Skeletal muscle cell (primary cell): ENCODE measurements around the gene MDC1.
"Not testable (repeated sequence)": the region's sequence is repeated elsewhere in the genome, so short reads cannot be mapped to it uniquely, and the experiment has no call there.

ENCODE experiments used
- DNase-seq: peaks from one replicate; pipeline ENCODE4 v3.0.0-alpha.2; 2010; ENCODE audit warnings: low read depth
- H3K4me3 ChIP-seq: 2 replicates; pipeline ENCODE4 v1.5.1; 2011; ENCODE audit warnings: low read depth, mild to moderate bottlenecking, control low read depth, low read length, moderate library complexity

MDC1 gene

GRCh38 chr6:30684386-30685156 lies 32.5 kb downstream of the MDC1 start:
- no peak for DNase-seq
- peak overlapping the region; percentile 90 for H3K4me3 ChIP-seq

DNA sequence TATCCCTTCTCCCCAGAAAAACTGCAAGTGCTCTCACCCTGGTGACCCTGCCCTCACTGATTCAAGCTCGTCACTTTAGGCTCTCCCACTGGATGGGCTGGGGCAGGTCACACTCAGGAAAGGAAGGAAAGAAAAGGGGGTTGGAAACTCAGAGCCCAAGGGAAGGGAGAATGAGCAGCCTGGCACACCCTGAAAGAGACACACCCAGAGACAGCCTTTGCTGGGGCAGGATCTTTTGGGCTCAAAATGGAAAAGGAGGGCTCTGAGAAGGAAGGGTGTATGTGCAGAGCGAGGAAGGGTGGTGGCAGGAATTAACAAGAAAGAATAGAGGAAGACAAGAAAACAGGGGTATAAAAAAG lies 33.1 kb downstream of the MDC1 start:
- no peak for DNase-seq
- H3K4me3 ChIP-seq, result peak overlapping the region; percentile 90

DNA sequence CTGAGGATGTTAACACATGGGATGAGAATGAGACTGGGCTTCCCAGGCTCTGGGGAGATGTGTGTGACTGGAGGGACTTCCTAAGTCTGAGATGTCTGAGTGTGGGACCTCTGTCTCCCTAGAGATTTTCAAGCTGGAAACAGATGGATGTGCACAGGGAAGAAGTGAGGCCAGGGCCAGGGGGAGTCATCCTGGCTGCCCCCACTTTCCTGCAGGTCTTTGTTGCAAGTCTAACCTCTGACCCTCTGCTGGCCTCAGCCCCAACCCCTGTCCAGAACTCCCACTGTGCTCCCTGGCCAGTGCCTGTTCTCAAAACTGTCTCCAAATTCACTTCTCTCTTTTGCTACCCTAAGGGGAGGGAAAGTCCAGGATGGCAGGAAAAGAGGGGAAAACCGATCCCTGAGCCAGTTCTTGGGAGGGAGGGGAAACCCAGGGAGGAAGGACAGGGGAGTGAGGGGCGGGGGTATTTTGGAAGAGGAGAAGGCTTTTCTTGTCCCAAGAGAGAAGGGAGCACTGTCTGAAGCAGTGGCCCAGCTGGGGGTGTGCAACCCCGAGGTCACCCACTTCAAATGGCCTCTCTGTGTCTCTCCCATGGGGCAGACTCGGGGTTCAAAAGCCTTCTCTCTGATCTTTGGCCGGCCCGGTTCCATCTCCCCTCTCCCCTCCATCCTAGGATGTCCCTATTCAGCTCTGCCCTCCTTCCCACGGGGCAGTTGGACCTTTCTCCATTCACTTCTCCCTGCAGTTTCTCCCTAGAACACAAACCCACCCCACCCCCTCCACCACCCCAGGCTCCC lies 33.7 kb downstream of the MDC1 start:
- H3K4me3 ChIP-seq, result peak overlapping the region; percentile 90
- DNase-seq, result no peak

- peak; percentile 66 for DNase-seq
- peak overlapping the region; percentile 90 for H3K4me3 ChIP-seq
These were observed 34.7 kb downstream of the MDC1 start for GRCh38 chr6:30682143-30683117.

DNA sequence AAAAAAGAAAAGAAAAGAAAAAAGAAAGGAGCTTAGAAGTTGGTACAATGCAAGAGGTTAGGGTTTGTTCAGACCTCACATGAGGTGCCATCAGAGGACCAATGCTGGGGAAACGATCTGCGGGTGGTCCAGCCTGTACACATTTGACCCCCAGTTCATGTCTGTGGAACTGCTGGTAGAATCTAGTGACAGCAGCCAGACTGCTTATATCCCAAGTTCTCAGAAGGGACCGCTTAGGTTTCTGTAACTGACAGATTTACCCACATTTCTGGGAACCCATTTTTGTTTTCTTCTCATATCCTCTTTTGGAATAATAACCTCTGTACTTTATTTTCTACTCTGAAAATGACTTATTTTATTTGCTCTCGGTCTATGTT lies 35.3 kb downstream of the MDC1 start:
- peak overlapping the region; percentile 90 for H3K4me3 ChIP-seq
- DNase-seq, result no peak

DNA sequence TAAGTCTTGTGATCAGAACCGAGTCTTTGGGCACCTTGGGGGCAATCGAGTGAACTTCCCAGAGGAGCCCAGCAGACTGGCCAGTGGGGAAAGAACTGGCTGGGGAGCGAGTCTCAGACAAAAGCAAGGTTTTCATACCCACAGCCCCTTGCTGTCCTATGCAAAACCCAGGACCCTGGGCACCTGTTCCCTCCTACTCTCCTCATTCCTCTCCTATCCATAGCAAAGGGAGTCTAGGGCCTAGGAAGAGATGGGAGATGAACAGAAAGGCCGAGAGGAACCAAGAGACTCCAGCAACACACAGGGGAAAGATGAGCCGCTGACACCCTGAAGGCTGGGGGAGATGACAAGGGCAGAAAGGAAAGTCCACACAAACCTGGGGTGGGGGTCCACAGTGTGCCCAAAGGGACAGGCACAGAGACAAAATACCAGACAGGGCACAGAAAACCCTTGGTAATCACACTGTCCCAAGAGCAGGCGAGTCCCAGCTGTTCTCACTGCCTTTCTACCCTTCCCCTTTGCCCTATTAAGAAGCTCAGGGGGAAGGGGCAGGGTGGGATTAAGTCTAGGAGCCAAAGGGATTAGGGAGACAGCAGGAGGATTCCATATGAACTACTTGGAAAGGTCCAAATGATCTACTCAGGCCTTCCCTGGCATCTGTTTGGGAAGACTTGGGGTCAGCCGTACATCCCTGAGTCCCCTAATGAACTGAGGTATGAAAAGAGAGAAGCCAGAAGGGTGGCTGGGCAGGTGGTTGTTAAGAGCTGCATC lies 37.1 kb downstream of the MDC1 start:
- DNase-seq, result no peak
- H3K4me3 ChIP-seq, result peak overlapping the region; percentile 28

DNA sequence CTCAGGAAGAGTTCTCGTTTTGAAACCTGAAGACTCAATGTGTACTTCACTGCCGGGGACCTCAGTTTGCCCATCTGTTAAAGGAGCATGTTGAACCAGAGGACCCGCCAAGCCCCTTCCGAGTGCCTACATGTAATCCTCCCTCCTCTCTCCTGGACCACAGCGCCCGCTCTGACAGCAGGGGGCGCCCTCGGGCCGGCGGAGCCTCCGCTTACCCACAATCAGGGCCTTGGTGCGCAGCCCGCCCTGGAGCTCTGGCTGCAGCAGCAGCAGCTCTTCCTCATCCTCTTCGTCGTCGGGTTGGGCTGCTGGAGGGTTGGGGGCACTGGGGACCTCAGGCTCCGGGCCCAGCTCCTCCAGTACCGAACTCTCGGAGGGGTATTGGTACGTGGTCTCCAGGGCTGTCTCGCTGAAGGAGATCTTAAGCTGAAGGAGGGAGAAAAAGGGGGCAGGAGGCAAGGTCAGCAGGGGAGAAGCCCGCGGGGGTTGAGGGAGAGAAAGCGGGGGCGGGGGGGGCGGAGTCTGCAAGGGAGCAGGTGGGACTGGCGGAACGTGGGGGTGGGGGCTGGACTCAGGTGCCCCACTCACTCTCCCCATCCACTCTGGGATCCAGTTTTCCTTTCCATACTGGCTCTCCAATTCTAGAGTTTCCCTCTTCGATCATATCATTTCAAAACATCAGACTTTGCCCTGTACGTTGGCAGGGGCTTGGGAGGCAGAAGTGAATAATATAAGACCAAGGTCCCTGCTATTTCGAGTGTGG lies 37.9 kb downstream of the MDC1 start:
- DNase-seq, result no peak
- H3K4me3 ChIP-seq, result peak overlapping the region; percentile 28

DNA sequence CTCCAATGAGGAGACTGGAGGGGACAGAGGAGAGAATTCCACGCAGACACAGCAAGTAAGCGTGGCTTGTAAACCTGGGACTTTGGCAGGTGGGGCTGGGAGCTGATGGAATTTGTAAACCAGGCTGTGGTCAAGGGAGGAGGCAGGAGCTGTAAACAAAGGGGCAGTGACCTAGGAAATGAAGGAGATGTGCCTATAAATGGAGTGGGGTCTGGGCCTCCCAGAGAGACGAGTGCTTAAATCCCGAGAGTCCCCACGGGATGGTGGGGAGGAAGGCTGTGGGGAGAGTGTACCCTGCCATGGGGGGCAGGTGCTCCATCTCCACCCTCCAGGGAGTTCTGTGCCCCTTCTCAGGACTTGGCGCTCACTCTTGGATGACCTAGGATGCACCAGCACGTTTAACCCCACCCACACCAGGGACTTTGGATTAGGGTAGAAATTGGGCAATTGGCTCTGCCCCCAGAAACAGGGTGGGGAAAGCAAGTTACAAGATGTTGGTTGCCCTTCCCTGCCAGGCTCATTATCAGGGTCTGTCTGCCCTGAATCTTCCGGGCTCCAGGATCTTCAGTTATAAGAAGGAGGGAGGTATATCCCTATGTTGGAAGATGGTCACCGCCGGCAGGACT lies 40.3 kb downstream of the MDC1 start:
- H3K4me3 ChIP-seq, result no peak overlapping the region
- DNase-seq, result no peak

GRCh38 chr6:30672445-30673253 lies 44.4 kb downstream of the MDC1 start, which contains the start of gene DHX16:
TSS of gene DHX16 (minus strand) at chr6:30673006. CDS start at chr6:30672841, 165 bp downstream.
- peak; percentile 95 for DNase-seq
- peak within 1 kb of the TSS; percentile 99 for H3K4me3 ChIP-seq

GRCh38 chr6:30670760-30671527 lies 46.1 kb downstream of the MDC1 start:
- DNase-seq, result no peak
- H3K4me3 ChIP-seq, result no peak overlapping the region

DNA sequence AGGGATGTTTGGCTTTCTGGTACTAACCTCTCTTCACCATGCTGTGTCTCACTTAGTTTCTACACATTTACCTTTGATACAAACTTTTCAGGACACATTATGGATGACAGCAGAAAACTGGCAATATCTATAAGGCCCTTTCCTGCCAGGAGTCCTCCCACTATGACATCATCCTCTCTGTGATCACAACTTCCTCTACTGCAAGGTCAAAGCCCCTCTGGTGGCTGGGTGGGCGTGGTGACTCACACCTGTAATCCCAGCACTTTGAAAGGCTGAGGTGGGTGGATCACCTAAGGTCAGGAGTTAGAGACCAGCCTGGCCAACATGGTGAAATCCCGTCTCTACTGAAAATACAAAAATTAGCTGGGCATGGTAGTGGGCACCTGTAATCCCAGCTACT lies 50.8 kb downstream of the MDC1 start:
- DNase-seq, result not testable (repeated sequence)

DNA sequence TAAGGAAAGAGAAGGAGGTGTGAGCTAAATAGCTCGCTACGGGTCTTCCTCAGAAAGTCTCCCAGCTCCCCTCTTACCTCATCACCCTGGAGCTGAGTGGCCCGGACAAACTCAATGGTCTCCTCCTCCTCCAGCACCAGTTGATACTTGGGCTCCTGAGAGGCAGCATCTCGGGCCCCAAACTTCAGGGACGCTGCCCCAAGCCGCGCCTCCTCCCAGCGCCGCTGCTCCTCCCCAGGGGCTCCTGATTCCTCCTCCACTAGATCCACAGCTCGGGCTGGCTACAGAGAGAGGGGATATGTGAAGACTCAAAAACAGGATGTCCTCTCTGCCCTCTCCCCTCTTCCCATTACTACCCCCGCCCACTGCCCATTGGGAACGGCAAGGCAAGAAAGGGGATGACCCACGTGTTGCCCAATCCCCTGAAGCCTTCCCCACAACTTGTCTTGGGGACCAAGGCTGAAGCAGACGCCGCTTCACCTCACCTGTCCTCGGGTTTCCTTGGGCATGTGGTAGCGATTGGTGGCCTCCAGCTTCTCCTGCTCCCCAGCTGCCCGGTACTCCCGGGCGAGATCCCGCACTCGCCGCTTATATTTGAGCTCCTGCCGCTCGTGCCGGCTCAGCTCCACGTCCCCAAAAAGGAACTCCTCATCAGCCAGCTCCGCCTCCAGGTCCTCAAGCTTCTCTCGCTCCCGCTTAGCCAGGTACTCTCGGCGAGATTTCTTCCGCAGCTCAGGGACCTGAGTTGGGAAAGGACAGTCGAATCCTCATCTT lies 51.9 kb downstream of the MDC1 start:
- no peak for DNase-seq
- no peak overlapping the region for H3K4me3 ChIP-seq

More for the DNA sequence above, 50.8 kb downstream of the MDC1 start:
- H3K4me3 ChIP-seq, result not testable (repeated sequence)

DNA sequence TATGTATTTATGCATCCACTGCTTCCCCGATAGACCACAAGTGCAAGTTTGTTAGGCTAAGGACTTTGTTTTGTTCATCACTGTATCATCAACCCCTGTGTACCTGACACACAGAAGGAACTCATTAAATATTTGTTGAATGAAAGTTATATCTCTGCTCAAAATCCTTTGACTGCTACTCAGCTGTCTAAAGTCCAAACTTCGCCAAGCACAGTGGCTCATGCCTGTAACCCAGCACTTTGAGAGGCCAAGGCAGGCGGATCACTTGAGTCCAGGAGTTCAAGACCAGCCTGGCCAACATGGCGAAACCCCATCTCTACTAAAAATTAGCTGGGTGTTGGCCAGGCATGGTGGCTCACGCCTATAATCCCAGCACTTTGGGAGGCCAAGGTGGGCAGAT lies 59.2 kb downstream of the MDC1 start:
- H3K4me3 ChIP-seq, DNase-seq: not testable (repeated sequence)

DNA sequence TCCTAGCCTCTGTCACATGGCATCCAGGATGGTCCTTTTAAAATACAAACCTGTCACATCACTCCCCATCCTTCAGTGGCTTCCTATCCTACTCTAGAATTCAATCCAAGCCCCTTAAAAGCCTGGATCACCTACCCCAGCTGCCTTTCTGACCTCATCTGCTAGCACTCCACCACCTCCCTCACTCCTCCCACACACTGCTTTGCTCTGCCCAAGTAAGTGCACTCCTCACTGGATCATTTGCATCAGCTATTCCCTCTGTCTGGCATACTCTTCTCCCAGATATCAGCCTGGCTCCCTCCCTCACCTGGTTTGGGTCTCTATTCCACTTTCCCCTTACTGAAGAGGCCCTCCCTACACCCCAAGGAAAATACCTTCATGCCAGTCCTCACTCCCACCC lies 59.6 kb downstream of the MDC1 start:
- no peak overlapping the region for H3K4me3 ChIP-seq
- DNase-seq, result no peak

GRCh38 chr6:30656513-30656912 lies 60.6 kb downstream of the MDC1 start:
- no peak for DNase-seq
- H3K4me3 ChIP-seq, result no peak overlapping the region

- no peak overlapping the region for H3K4me3 ChIP-seq
- DNase-seq, result no peak
These were observed 61.4 kb downstream of the MDC1 start for GRCh38 chr6:30655743-30656094.
